H9 (cell line): ENCODE results near the gene ZNF804A. TPM values are rescaled to one million over a fixed set of nuclear protein-coding genes. Genes with fewer than 3 reads are reported as not detected.

ENCODE experiments used
- DNase-seq: peaks from one replicate; pipeline ENCODE4 v3.0.0-alpha.2; 2017
- H2AFZ ChIP-seq: one replicate; pipeline ENCODE4 v1.6.1; 2013; ENCODE audit warnings: mild to moderate bottlenecking, low read length, control low read depth, moderate library complexity
- H2AK5ac ChIP-seq: 2 replicates; pipeline ENCODE4 v1.6.1; 2013; ENCODE audit warnings: low read length, control low read depth, mixed read lengths; ENCODE audit not compliant: insufficient read length
- H2BK120ac ChIP-seq: one replicate; pipeline ENCODE4 v1.6.1; 2013; ENCODE audit warnings: low read depth, mild to moderate bottlenecking, low read length, control low read depth, inconsistent platforms; ENCODE audit not compliant: poor library complexity, severe bottlenecking
- H2BK12ac ChIP-seq: 2 replicates; pipeline ENCODE4 v1.6.1; 2013; ENCODE audit warnings: low read length, control low read depth, mixed read lengths, low read depth; ENCODE audit not compliant: insufficient read length
- H2BK15ac ChIP-seq: 2 replicates; pipeline ENCODE4 v1.6.1; 2013; ENCODE audit warnings: low read depth, low read length, control low read depth
- H2BK20ac ChIP-seq: one replicate; pipeline ENCODE4 v1.6.1; 2013; ENCODE audit warnings: low read depth, mild to moderate bottlenecking, low read length, control low read depth, inconsistent platforms; ENCODE audit not compliant: poor library complexity, severe bottlenecking
- H2BK5ac ChIP-seq: 2 replicates; pipeline ENCODE4 v1.6.1; 2013; ENCODE audit warnings: low read length, control low read depth, mixed read lengths; ENCODE audit not compliant: insufficient read length
- H3K14ac ChIP-seq: 2 replicates; pipeline ENCODE4 v1.6.1; 2013; ENCODE audit warnings: low read length, control low read depth; ENCODE audit not compliant: insufficient read depth
- H3K18ac ChIP-seq: 2 replicates; pipeline ENCODE4 v1.6.1; 2013; ENCODE audit warnings: low read depth, mild to moderate bottlenecking, mixed read lengths, low read length, control low read depth; ENCODE audit not compliant: insufficient read length
- H3K23ac ChIP-seq: 2 replicates; pipeline ENCODE4 v1.6.1; 2013; ENCODE audit warnings: low read length, control low read depth, mixed read lengths, low read depth; ENCODE audit not compliant: insufficient read length
- H3K23me2 ChIP-seq: 2 replicates; pipeline ENCODE4 v1.6.1; 2013; ENCODE audit warnings: low read depth, mild to moderate bottlenecking, mixed read lengths, low read length, control low read depth; ENCODE audit not compliant: insufficient read length, poor library complexity, severe bottlenecking
- H3K27ac ChIP-seq: 2 replicates; pipeline ENCODE4 v1.5.1; 2013; ENCODE audit warnings: low read length, control low read depth, mixed read lengths, low read depth; ENCODE audit not compliant: insufficient read length
- H3K27me3 ChIP-seq: 2 replicates; pipeline ENCODE4 v1.6.1; 2013; ENCODE audit warnings: low read length, control low read depth, inconsistent platforms; ENCODE audit not compliant: insufficient read depth
- H3K4ac ChIP-seq: 2 replicates; pipeline ENCODE4 v1.6.1; 2013; ENCODE audit warnings: low read depth, mild to moderate bottlenecking, control low read depth, inconsistent platforms, low read length, moderate library complexity
- H3K4me1 ChIP-seq: 2 replicates; pipeline ENCODE4 v1.6.1; 2013; ENCODE audit warnings: low read length, control low read depth, inconsistent platforms; ENCODE audit not compliant: insufficient read depth
- H3K4me2 ChIP-seq: 2 replicates; pipeline ENCODE4 v1.6.1; 2013; ENCODE audit warnings: low read length, control low read depth, mixed read lengths; ENCODE audit not compliant: insufficient read length, insufficient read depth
- H3K56ac ChIP-seq: 2 replicates; pipeline ENCODE4 v1.6.1; 2013; ENCODE audit warnings: low read depth, mild to moderate bottlenecking, mixed read lengths, low read length, control low read depth; ENCODE audit not compliant: insufficient read length
- H3K79me1 ChIP-seq: 2 replicates; pipeline ENCODE4 v1.6.1; 2013; ENCODE audit warnings: low read depth, mild to moderate bottlenecking, moderate library complexity, low read length, control low read depth, inconsistent platforms; ENCODE audit not compliant: insufficient read depth, poor library complexity, severe bottlenecking
- H3K79me2 ChIP-seq: 2 replicates; pipeline ENCODE4 v1.6.1; 2013; ENCODE audit warnings: low read length, control low read depth, inconsistent platforms; ENCODE audit not compliant: insufficient read depth
- H3K9ac ChIP-seq: 2 replicates; pipeline ENCODE4 v1.6.1; 2013; ENCODE audit warnings: low read length, control low read depth, mixed read lengths; ENCODE audit not compliant: insufficient read length; ENCODE audit errors: extremely low read depth
- H3K9me3 ChIP-seq: one replicate; pipeline ENCODE4 v1.6.1; 2013; ENCODE audit warnings: low read depth, low read length, inconsistent platforms; ENCODE audit not compliant: control insufficient read depth
- H3T11ph ChIP-seq: one replicate; pipeline ENCODE4 v1.6.1; 2013; ENCODE audit warnings: mild to moderate bottlenecking, low read length, control low read depth, inconsistent platforms
- H4K20me1 ChIP-seq: one replicate; pipeline ENCODE4 v1.6.1; 2013; ENCODE audit not compliant: control insufficient read depth, insufficient read length, insufficient read depth
- H4K5ac ChIP-seq: 2 replicates; pipeline ENCODE4 v1.6.1; 2013; ENCODE audit warnings: low read depth, mild to moderate bottlenecking, mixed read lengths, low read length, control low read depth; ENCODE audit not compliant: insufficient read length
- H4K8ac ChIP-seq: replicated peaks from 2 replicates; pipeline ENCODE4 v1.6.1; 2013; ENCODE audit warnings: low read length, control low read depth, mixed read lengths, low read depth; ENCODE audit not compliant: insufficient read length
- H4K91ac ChIP-seq: 2 replicates; pipeline ENCODE4 v1.6.1; 2013; ENCODE audit warnings: low read depth, mild to moderate bottlenecking, moderate library complexity, mixed read lengths, low read length, control low read depth; ENCODE audit not compliant: insufficient read length
- H3K27ac Mint-ChIP-seq, 3 experiments: 2 replicates in 2 of 3; 3 replicates in 1 of 3; pipeline ENCODE4 v1.8.0; 2020 to 2021; ENCODE audit warnings: mixed read lengths in 3 of 3, mild to moderate bottlenecking in 1 of 3, moderate library complexity in 1 of 3
- H3K27me3 Mint-ChIP-seq: 2 replicates; pipeline ENCODE4 v1.8.0; 2021; ENCODE audit warnings: low read depth, mild to moderate bottlenecking, moderate library complexity, mixed read lengths
- H3K36me3 Mint-ChIP-seq, 3 experiments: 2 replicates in 2 of 3; 3 replicates in 1 of 3; pipeline ENCODE4 v1.8.0; 2020 to 2021; ENCODE audit warnings: low read depth in 3 of 3, mixed read lengths in 3 of 3; ENCODE audit not compliant: insufficient read depth in 1 of 3
- H3K4me1 Mint-ChIP-seq, 2 experiments: 2 replicates each; pipeline ENCODE4 v1.8.0; 2020; ENCODE audit warnings: mixed read lengths in 2 of 2
- H3K4me3 Mint-ChIP-seq, 2 experiments: 2 replicates in 1 of 2; 3 replicates in 1 of 2; pipeline ENCODE4 v1.8.0; 2020 to 2021; ENCODE audit warnings: mild to moderate bottlenecking in 2 of 2, mixed read lengths in 2 of 2, moderate library complexity in 1 of 2
- H3K9me3 Mint-ChIP-seq, 2 experiments: 2 replicates in 1 of 2; 3 replicates in 1 of 2; pipeline ENCODE4 v1.8.0; 2020; ENCODE audit warnings: mild to moderate bottlenecking in 2 of 2, mixed read lengths in 2 of 2, moderate library complexity in 1 of 2
- CTCF ChIP-seq: fragments of 200-600 bp; sonication (generic); conservative IDR thresholded peaks from 3 replicates; pipeline ENCODE4 v1.8.0; 2021; ENCODE audit warnings: antibody characterized with exemption, mild to moderate bottlenecking
- total RNA-seq: library from RNA; stranded (reverse); gene quantifications from 2 replicates; pipeline ENCODE4 v1.2.1, GENCODE V29; 2021

Gene ZNF804A
- total RNA-seq, 1 experiment from 2014 or later, result not detected

GRCh38 chr2:184859187-184859586 is 260.9 kb downstream of the ZNF804A start:
- H2BK15ac ChIP-seq, result no peak overlapping the region
- H3K27ac Mint-ChIP-seq, result no peak overlapping the region
- H3K9me3 ChIP-seq, result no peaks in the 10 kb centered on the region

More at GRCh38 chr2:184859187-184859586, 260.9 kb downstream of the ZNF804A start:
- Mint-ChIP-seq H3K4me3 (no peak overlapping the region), H3K27me3 (no peaks in the 10 kb centered on the region), H3K4me1 (no peaks in the 10 kb centered on the region), H3K36me3 (peaks cover 0 to 11% (median 0%) of the 10 kb centered on the region in 3 experiments; a peak in 3 of 7 replicates), H3K9me3 (peaks cover 9 to 11% of the 10 kb centered on the region in 2 experiments)
- Histone ChIP-seq H2BK120ac (no peak overlapping the region), H3K56ac (no peak overlapping the region), H3K23me2 (no peaks in the 10 kb centered on the region), H3K79me2 (no peaks in the 10 kb centered on the region), H4K5ac (no peak overlapping the region), H3K9ac (no peak overlapping the region), H3K14ac (no peak overlapping the region), H3K4me2 (no peak overlapping the region), H3K4me1 (no peaks in the 10 kb centered on the region), H4K20me1 (no peaks in the 10 kb centered on the region), H2BK5ac (no peak overlapping the region), H3K27me3 (no peaks in the 10 kb centered on the region), H2AFZ (no peak overlapping the region), H4K91ac (no peak overlapping the region), H3K4ac (no peak overlapping the region), H4K8ac (no peak overlapping the region), H3K18ac (no peak overlapping the region), H3K23ac (no peak overlapping the region), H2BK12ac (no peak overlapping the region), H3T11ph (no peak overlapping the region), H2AK5ac (no peak overlapping the region), H3K79me1 (no peaks in the 10 kb centered on the region), H3K27ac (no peak overlapping the region), H2BK20ac (no peak overlapping the region)
- DNase-seq, result no peak
- TF ChIP-seq CTCF, result no peak
